HG03565 (cell line): Measurements from ENCODE around the gene CPNE8.

Experiments used
- ATAC-seq: cut with Tn5 transposase; IDR thresholded peaks from one replicate; pipeline ENCODE4 v1.9.1; 2021; ENCODE audit warnings: mild to moderate bottlenecking, moderate library complexity; ENCODE audit not compliant: unreplicated experiment

CPNE8 gene

GRCh38 chr12:38653650-38654049 is 251.7 kb downstream of the CPNE8 start:
- no peak for ATAC-seq

- ATAC-seq: no peak
Observed at GRCh38 chr12:38648813-38649212, 256.6 kb downstream of the CPNE8 start.

GRCh38 chr12:38646146-38646545 is 259.2 kb downstream of the CPNE8 start:
- ATAC-seq: no peak

- ATAC-seq: no peak
Observed at GRCh38 chr12:38639625-38640024, 265.8 kb downstream of the CPNE8 start.

- ATAC-seq: no peak
Observed at GRCh38 chr12:38638401-38638800, 267.0 kb downstream of the CPNE8 start.

- ATAC-seq: no peak
Observed at GRCh38 chr12:38633511-38633910, 271.9 kb downstream of the CPNE8 start.

GRCh38 chr12:38629064-38629463 is 276.3 kb downstream of the CPNE8 start:
- no peak for ATAC-seq

- no peak for ATAC-seq
Observed at GRCh38 chr12:38628288-38628687, 277.1 kb downstream of the CPNE8 start.

- ATAC-seq: no peak
Observed at GRCh38 chr12:38625306-38625705, 280.1 kb downstream of the CPNE8 start.

- no peak for ATAC-seq
Observed at GRCh38 chr12:38614171-38614570, 291.2 kb downstream of the CPNE8 start.

GRCh38 chr12:38610808-38611350 is 294.5 kb downstream of the CPNE8 start:
- no peak for ATAC-seq

- no peak for ATAC-seq
Observed at GRCh38 chr12:38607295-38607694, 298.1 kb downstream of the CPNE8 start.
